Heart right ventricle (tissue), 16 donors: ENCODE data around the gene EPHB6. TPM values are rescaled to one million over a fixed set of nuclear protein-coding genes. Genes with fewer than 3 reads are reported as not detected.

Experiments
- ATAC-seq, 8 donors: fragments of 200-7000 bp; cut with Tn5 transposase; one replicate each; pipeline ENCODE4 v1.9.1; 2020; ENCODE audit warnings: mild to moderate bottlenecking in 8 of 8, moderate library complexity in 8 of 8, moderate number of reproducible peaks in 1 of 8
- DNase-seq, 2 donors: peaks; one replicate each; pipeline ENCODE4 v3.0.0-alpha.2; 2020
- H3K27ac ChIP-seq, 10 donors: fragments of 200-600 bp; sonication (generic) in 2 of 10; one replicate each; pipeline versions ENCODE4 v1.5.0 to v1.8.0; 2020 to 2022; ENCODE audit warnings: mild to moderate bottlenecking in 3 of 10
- H3K27me3 ChIP-seq, 7 donors: fragments of 200-600 bp; one replicate each; pipeline ENCODE4 v1.8.0; 2021 to 2022; ENCODE audit warnings: mild to moderate bottlenecking in 2 of 7
- H3K36me3 ChIP-seq, 9 donors: fragments of 200-600 bp; sonication (generic) in 1 of 9; one replicate each; pipeline versions ENCODE4 v1.5.0 to v1.8.0; 2020 to 2022; ENCODE audit warnings: mild to moderate bottlenecking in 2 of 9
- H3K4me1 ChIP-seq, 9 donors: fragments of 200-600 bp; sonication (generic) in 1 of 9; one replicate each; pipeline versions ENCODE4 v1.5.0 to v1.8.0; 2020 to 2022; ENCODE audit warnings: mild to moderate bottlenecking in 4 of 9
- H3K4me3 ChIP-seq, 10 donors: fragments of 200-600 bp; sonication (generic) in 2 of 10; one replicate each; pipeline versions ENCODE4 v1.5.0 to v1.8.0; 2020 to 2022; ENCODE audit warnings: mild to moderate bottlenecking in 7 of 10, moderate library complexity in 2 of 10
- H3K9me3 ChIP-seq, 11 donors: fragments of 200-600 bp in 10 of 11; sonication (generic) in 2 of 11; one replicate each; pipeline versions ENCODE4 v1.5.0 to v1.8.0; 2013 to 2022; ENCODE audit warnings: mild to moderate bottlenecking in 2 of 11, control low read depth in 1 of 11, moderate library complexity in 1 of 11
- CTCF ChIP-seq, 9 donors: fragments of 200-600 bp; sonication (generic) in 2 of 9; IDR thresholded peaks; one replicate each; pipeline versions ENCODE4 v1.5.0 to v1.8.0; 2021 to 2022; ENCODE audit warnings: antibody characterized with exemption in 9 of 9, mild to moderate bottlenecking in 5 of 9, moderate library complexity in 1 of 9
- WGBS, 2 donors: extraction: QIAGEN DNeasy Blood & Tissue Kit; methylation state at CpG; one replicate each; pipeline ENCODE4 v1.1.7; 2013; ENCODE audit warnings: inconsistent platforms in 1 of 2; 5-methylcytosine and 5-hydroxymethylcytosine counted together
- intact Hi-C, 10 donors: fragments of 100-400 bp; cut with DNase I; formaldehyde crosslinking; loops; one replicate each; pipeline versions ENCODE4 v1.11.1 to v1.14.2; 2022
- polyA plus RNA-seq, 2 donors: library from polyadenylated mRNA; stranded (reverse); fragments of 200-250 nt; gene quantifications; one replicate each; pipeline ENCODE4 v1.2.3, GENCODE V29; 2013
- total RNA-seq, 10 donors: library from RNA; stranded (reverse); fragmentation: NEBNext Ultra II Directional in 3 of 10; extraction: Animal tissue kit (Norgen Biotek cat#: 25700) in 3 of 10; gene quantifications; one replicate each; pipeline versions ENCODE4 v1.2.1 to v1.2.4, GENCODE V29; 2021 to 2023
- donor health status: Arrhythmogenic right ventricular cardiomyopathy.
- donor health status: ischemic (EF 13 %, LVEDD 7.1; RV severe dilation, severe dysfunction).
- donor health status: healthy with polysubstance abuse.
- donor health status: DM: no; HTN: yes; CAD: no.
- donor health status: DM: no; HTN: no; CAD: no.
- donor health status: ischemic (EF 25% LVEDD 6.9; RV normal size, moderate dysfunction).
- donor health status: ischemic (EF 25% LVEDD 5.7; RV mildly dilated, moderate dysfunction).
- donor health status: healthy.
- donor health status: DM: yes; HTN: yes; CAD: no.
- donor health status: Ischemic cardiomyopathy.
- donor health status: ischemic (EF 35%, LVEDD 5.7; RV mildly dilated, moderate dysfunction).
- donor health status: nonischemic (EF 11% LVEDD 7.7; RV severe dilation, severe dysfunction).
- donor health status: DM: yes; HTN: yes; CAD: no.
- donor health status: PGD.
- donor health status: ischemic (EF 29% LVEDD 5.4; RV normal size, mild dysfunction).
- donor health status: nonischemic (EF 23%, LVEDD 6.1; RV moderate dilation, normal function).

The EPHB6 gene
- total and polyA plus RNA-seq, 12 donors: 0.55 to 14.9 (median 2.6) TPM

GRCh38 chr7:142914121-142914520 lies 59.2 kb downstream of the EPHB6 start:
- 57 to 59% methylated on average over 1 of the region's 1 CpG for WGBS, 2 donors

GRCh38 chr7:142915315-142915714 lies 60.4 kb downstream of the EPHB6 start:
- no peak overlapping the region for H3K27ac ChIP-seq
- ATAC-seq: no peak
- no peaks in the 10 kb centered on the region for H3K36me3 ChIP-seq
- peaks cover 0 to 25% (median 6%) of the 10 kb centered on the region in 7 donors for H3K27me3 ChIP-seq
- H3K9me3 ChIP-seq: no peaks in the 10 kb centered on the region
- no peak for TF ChIP-seq CTCF (IDR thresholded peaks at IDR 0.05)
- no peak overlapping the region for H3K4me3 ChIP-seq
- intact Hi-C loops: no loop called here
- WGBS, 2 donors: 81 to 88% methylated on average over 8 of the region's 8 CpGs
- no peak for DNase-seq
- peaks cover 0 to 5% (median 0%) of the 10 kb centered on the region in 9 donors for H3K4me1 ChIP-seq

More at GRCh38 chr7:142914121-142914520, 59.2 kb downstream of the EPHB6 start:
- no peak for TF ChIP-seq CTCF (IDR thresholded peaks at IDR 0.05)
- intact Hi-C loops: no loop called here
- Histone ChIP-seq H3K4me3 (no peak overlapping the region), H3K4me1 (peaks cover 0 to 16% (median 0%) of the 10 kb centered on the region in 9 donors), H3K27ac (no peak overlapping the region), H3K36me3 (no peaks in the 10 kb centered on the region), H3K9me3 (no peaks in the 10 kb centered on the region), H3K27me3 (peaks cover 0 to 29% (median 6%) of the 10 kb centered on the region in 7 donors)
- ATAC-seq: no peak
- no peak for DNase-seq

GRCh38 chr7:142916508-142916907 lies 61.6 kb downstream of the EPHB6 start:
- H3K36me3 ChIP-seq: no peaks in the 10 kb centered on the region
- ATAC-seq: no peak
- no peak for TF ChIP-seq CTCF (IDR thresholded peaks at IDR 0.05)
- no peaks in the 10 kb centered on the region for H3K9me3 ChIP-seq
- peaks cover 0 to 21% (median 6%) of the 10 kb centered on the region in 7 donors for H3K27me3 ChIP-seq
- no peaks in the 10 kb centered on the region for H3K4me1 ChIP-seq
- DNase-seq: no peak
- no peak overlapping the region for H3K27ac ChIP-seq
- intact Hi-C loops: no loop called here
- H3K4me3 ChIP-seq: no peak overlapping the region
- 41 to 71% methylated on average over 2 of the region's 2 CpGs for WGBS, 2 donors

- H3K27me3 ChIP-seq: peaks cover 0 to 18% (median 6%) of the 10 kb centered on the region in 7 donors
- no peaks in the 10 kb centered on the region for H3K36me3 ChIP-seq
- H3K4me3 ChIP-seq: no peak overlapping the region
- TF ChIP-seq CTCF (IDR thresholded peaks at IDR 0.05): no peak
- intact Hi-C loops: no loop called here
- ATAC-seq (no peak), DNase-seq (no peak)
- WGBS, 2 donors: 78 to 79% methylated on average over 3 of the region's 3 CpGs
- H3K4me1 ChIP-seq: no peaks in the 10 kb centered on the region
- no peak overlapping the region for H3K27ac ChIP-seq
- H3K9me3 ChIP-seq: no peaks in the 10 kb centered on the region
Measured at GRCh38 chr7:142917447-142917846, 62.6 kb downstream of the EPHB6 start.
